Measurements from ENCODE around the gene KIAA0586. TPM values are rescaled to one million over a fixed set of nuclear protein-coding genes. Genes with fewer than 3 reads are reported as not detected.

Gene KIAA0586
- total RNA-seq, 2 donors from 2014 or later: 23.1 to 39.7 TPM

- H3K4me1 Mint-ChIP-seq (ENCODE audit: low read depth in 2 of 2): peaks cover 16 to 42% of the 10 kb centered on the region in 2 donors
- H3K36me3 Mint-ChIP-seq: no peaks in the 10 kb centered on the region
- peak overlapping the region; percentile 95 for H3K4me3 Mint-ChIP-seq
- H3K9me3 Mint-ChIP-seq: no peaks in the 10 kb centered on the region
- ATAC-seq (peak; percentile 42 to 72), DNase-seq (ENCODE audit: low spot score) (peak; percentile 62)
- peak overlapping the region; percentile 95 for H3K27ac Mint-ChIP-seq
- H3K27me3 Mint-ChIP-seq: no peaks in the 10 kb centered on the region
Observed at GRCh38 chr14:58426670-58427280, 744 bp upstream of the KIAA0586 start.

GRCh38 chr14:58428118-58428683 lies 682 bp downstream of the KIAA0586 start:
- H3K27ac Mint-ChIP-seq: peak overlapping the region; percentile 95
- DNase-seq (ENCODE audit: low spot score): no peak
- H3K27me3 Mint-ChIP-seq: no peaks in the 10 kb centered on the region
- H3K4me1 Mint-ChIP-seq (ENCODE audit: low read depth in 2 of 2): peaks cover 16 to 42% of the 10 kb centered on the region in 2 donors
- ATAC-seq: no peak
- peak overlapping the region; percentile 95 for H3K4me3 Mint-ChIP-seq
- H3K36me3 Mint-ChIP-seq: no peaks in the 10 kb centered on the region
- H3K9me3 Mint-ChIP-seq: no peaks in the 10 kb centered on the region

DNA sequence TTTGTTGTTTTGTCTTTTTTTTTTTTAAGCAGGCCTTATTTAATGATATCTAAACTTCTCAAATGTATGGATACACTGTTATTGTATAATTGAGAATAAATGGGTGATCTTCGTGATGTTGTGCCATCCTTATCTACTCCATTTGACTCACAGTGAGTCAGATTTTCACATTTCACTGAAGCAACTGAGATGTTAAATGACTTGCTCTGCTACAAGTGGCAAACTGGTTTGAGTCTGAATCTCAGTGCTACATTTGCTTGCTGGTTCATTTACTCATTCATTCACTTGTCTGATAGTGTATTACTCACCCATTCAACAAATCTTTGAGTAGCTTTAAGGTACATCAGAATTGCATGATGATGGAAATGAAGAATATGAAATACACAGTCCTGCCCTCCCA lies 2.6 kb downstream of the KIAA0586 start:
- H3K4me1 Mint-ChIP-seq (ENCODE audit: low read depth in 2 of 2): peaks cover 12 to 34% of the 10 kb centered on the region in 2 donors
- no peaks in the 10 kb centered on the region for H3K27me3 Mint-ChIP-seq
- no peak for DNase-seq (ENCODE audit: low spot score)
- no peaks in the 10 kb centered on the region for H3K9me3 Mint-ChIP-seq
- H3K27ac Mint-ChIP-seq: peak overlapping the region; percentile 95
- peak; percentile 18 to 74 for ATAC-seq
- peaks cover 7% of the 10 kb centered on the region for H3K36me3 Mint-ChIP-seq
- H3K4me3 Mint-ChIP-seq: peak overlapping the region; percentile 95

GRCh38 chr14:58439476-58439875 lies 12.0 kb downstream of the KIAA0586 start:
- Mint-ChIP-seq H3K36me3 (peaks cover 19% of the 10 kb centered on the region), H3K27me3 (no peaks in the 10 kb centered on the region), H3K4me3 (no peak overlapping the region), H3K9me3 (no peaks in the 10 kb centered on the region), H3K4me1 (ENCODE audit: low read depth in 2 of 2) (no peaks in the 10 kb centered on the region), H3K27ac (no peak overlapping the region)
- DNase-seq (ENCODE audit: low spot score) (no peak), ATAC-seq (no peak)

DNA sequence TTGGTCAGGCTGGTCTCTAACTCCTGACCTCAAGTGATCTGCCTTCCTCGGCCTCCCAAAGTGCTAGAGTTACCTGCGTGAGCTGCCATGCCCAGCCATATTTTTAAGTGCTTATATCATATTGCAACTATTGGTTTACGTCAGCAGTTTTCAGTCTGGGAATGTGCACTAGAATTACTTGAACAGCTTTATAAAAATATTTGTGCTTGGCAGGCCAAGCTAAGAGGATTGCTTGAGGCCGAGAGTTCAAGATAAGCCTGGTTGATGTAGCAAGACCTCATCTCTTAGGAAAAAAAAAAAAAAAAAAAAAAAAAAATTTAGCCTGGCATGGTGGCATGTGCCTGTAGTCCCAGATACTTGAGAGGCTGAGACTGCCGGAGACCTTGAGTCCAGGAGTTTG lies 17.1 kb downstream of the KIAA0586 start:
- no peak overlapping the region for H3K27ac Mint-ChIP-seq
- H3K4me1 Mint-ChIP-seq (ENCODE audit: low read depth in 2 of 2): no peaks in the 10 kb centered on the region
- no peaks in the 10 kb centered on the region for H3K9me3 Mint-ChIP-seq

DNA sequence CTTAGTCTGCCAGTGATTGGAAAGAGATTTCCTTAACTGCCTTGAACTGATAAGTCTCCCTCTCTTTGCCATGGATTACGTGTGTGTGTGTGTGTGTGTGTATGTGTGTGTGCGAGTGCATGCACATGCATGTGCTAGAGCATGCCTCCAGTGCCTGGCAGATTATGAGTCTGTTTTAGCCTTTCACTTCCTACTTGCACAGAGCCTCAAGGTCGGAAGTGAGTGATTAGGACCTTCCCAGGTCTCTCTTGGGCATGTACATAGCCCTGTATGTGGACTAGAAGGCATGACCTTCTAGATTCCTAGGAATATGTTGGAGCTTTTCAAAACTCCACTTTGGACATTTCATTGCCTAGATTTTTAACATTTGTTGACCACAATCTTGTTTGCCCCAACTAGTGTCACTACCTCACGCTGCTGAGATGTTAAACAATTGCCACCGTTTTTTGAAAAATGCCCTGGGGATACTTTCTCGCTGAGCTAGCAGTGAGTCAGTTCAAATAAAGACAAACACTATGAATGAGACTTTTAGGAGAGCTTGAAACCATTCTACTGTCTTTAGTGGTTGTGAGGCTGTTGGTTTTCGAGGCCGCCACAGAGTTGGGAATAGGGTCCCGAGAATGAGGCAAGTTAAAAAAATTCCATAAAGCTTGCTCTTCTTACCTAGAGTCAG lies 28.2 kb downstream of the KIAA0586 start:
- no peaks in the 10 kb centered on the region for H3K4me1 Mint-ChIP-seq (ENCODE audit: low read depth in 2 of 2)
- no peaks in the 10 kb centered on the region for H3K27me3 Mint-ChIP-seq
- H3K27ac Mint-ChIP-seq: no peak overlapping the region

More for the DNA sequence above, 17.1 kb downstream of the KIAA0586 start:
- Mint-ChIP-seq H3K27me3 (no peaks in the 10 kb centered on the region), H3K4me3 (no peak overlapping the region), H3K36me3 (no peaks in the 10 kb centered on the region)
- ATAC-seq: no peak
- no peak for DNase-seq (ENCODE audit: low spot score)

DNA sequence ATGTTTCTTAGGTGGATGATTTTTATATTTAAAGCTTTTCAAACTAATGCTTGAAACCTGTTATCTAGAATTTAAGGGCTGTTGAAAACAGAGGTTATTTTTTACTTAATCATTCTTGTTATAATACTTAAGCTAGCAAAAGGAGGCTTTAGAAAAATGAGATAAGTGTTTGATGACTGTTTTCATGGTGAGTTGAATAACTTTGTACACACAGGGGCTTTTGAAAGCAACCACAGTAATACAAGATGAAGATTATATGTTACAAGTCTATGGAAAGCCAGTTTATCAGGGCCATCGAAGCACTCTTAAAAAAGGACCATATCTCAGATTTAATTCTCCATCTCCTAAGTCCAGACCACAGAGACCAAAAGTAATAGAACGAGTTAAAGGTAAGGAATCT lies 33.3 kb downstream of the KIAA0586 start:
- ATAC-seq (no peak), DNase-seq (ENCODE audit: low spot score) (no peak)
- H3K4me3 Mint-ChIP-seq: no peak overlapping the region
- H3K27ac Mint-ChIP-seq: no peak overlapping the region
- peaks cover 18% of the 10 kb centered on the region for H3K36me3 Mint-ChIP-seq
- H3K9me3 Mint-ChIP-seq: no peaks in the 10 kb centered on the region
- H3K27me3 Mint-ChIP-seq: no peaks in the 10 kb centered on the region
- no peaks in the 10 kb centered on the region for H3K4me1 Mint-ChIP-seq (ENCODE audit: low read depth in 2 of 2)

More for the DNA sequence above, 28.2 kb downstream of the KIAA0586 start:
- H3K36me3 Mint-ChIP-seq: peaks cover 21% of the 10 kb centered on the region
- no peaks in the 10 kb centered on the region for H3K9me3 Mint-ChIP-seq
- DNase-seq (ENCODE audit: low spot score) (no peak), ATAC-seq (no peak)
- no peak overlapping the region for H3K4me3 Mint-ChIP-seq

- ATAC-seq: no peak
- H3K27me3 Mint-ChIP-seq: no peaks in the 10 kb centered on the region
- DNase-seq (ENCODE audit: low spot score): no peak
- no peak overlapping the region for H3K4me3 Mint-ChIP-seq
- peaks cover 17% of the 10 kb centered on the region for H3K36me3 Mint-ChIP-seq
- no peaks in the 10 kb centered on the region for H3K9me3 Mint-ChIP-seq
- H3K27ac Mint-ChIP-seq: no peak overlapping the region
- H3K4me1 Mint-ChIP-seq (ENCODE audit: low read depth in 2 of 2): no peaks in the 10 kb centered on the region
Observed at GRCh38 chr14:58463147-58463546, 35.6 kb downstream of the KIAA0586 start.

DNA sequence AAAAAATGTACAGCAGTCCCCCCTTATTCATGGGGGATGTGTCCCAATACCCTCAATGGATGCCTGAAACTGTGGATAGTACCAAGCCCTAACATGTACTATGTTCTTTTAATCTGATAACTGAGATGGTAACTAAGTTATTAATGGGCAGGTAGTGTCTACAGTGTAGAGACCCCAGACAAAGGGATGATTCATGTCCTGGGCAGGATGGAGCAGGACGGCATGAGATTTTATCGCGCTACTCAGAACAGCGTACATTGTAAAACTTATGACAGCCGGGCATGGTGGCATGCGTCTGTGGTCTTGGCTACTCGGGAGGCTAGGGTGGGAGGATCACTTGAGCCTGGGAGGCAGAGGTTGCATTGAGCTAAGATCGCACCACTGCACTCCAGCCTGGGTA lies 37.1 kb downstream of the KIAA0586 start:
- DNase-seq (ENCODE audit: low spot score) (no peak), ATAC-seq (no peak)
- no peaks in the 10 kb centered on the region for H3K9me3 Mint-ChIP-seq
- H3K4me1 Mint-ChIP-seq (ENCODE audit: low read depth in 2 of 2): no peaks in the 10 kb centered on the region
- H3K27me3 Mint-ChIP-seq: no peaks in the 10 kb centered on the region
- no peak overlapping the region for H3K27ac Mint-ChIP-seq
- peaks cover 16% of the 10 kb centered on the region for H3K36me3 Mint-ChIP-seq
- H3K4me3 Mint-ChIP-seq: no peak overlapping the region

DNA sequence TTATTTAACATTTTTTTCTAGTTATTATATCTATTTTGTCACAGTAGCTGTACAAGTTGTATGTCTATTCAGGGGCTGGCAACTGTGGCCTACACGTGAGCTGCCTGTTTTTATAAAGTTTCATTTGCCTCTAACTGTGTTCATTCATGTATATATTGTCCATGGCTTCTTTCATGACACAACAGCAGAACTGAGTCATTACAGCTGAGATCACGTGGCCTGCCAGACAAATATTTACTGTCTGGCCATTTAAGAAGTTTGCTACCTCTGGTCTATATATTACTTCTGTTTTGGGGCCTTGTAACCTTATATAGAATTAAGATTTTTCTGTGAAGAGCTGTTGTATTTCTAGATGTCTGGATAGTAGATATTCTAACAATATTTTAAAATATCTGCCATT lies 37.9 kb downstream of the KIAA0586 start:
- peaks cover 11% of the 10 kb centered on the region for H3K36me3 Mint-ChIP-seq
- ATAC-seq (no peak), DNase-seq (ENCODE audit: low spot score) (no peak)
- no peaks in the 10 kb centered on the region for H3K27me3 Mint-ChIP-seq
- no peak overlapping the region for H3K27ac Mint-ChIP-seq
- no peaks in the 10 kb centered on the region for H3K9me3 Mint-ChIP-seq
- no peaks in the 10 kb centered on the region for H3K4me1 Mint-ChIP-seq (ENCODE audit: low read depth in 2 of 2)
- no peak overlapping the region for H3K4me3 Mint-ChIP-seq

DNA sequence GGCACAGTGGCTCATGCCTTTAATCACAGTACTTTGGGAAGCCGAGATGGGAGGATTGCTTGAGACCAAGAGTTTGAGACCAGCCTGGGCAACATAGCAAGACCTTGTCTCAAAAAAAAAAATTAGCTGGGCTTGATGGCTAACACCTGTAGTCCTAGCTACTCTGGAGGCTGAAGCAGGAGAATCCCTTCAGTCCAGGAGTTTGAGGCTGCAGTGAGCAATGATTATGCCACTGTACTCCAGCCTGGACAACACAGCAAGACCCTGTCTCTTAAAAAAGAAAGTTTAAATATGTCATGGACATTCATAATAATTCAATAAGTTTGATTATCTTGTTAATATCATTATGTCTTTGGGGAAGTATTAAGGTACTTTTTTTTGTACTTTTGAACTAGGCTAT lies 38.9 kb downstream of the KIAA0586 start:
- Mint-ChIP-seq H3K36me3 (peaks cover 5% of the 10 kb centered on the region), H3K9me3 (no peaks in the 10 kb centered on the region), H3K4me1 (ENCODE audit: low read depth in 2 of 2) (no peaks in the 10 kb centered on the region), H3K4me3 (no peak overlapping the region), H3K27ac (no peak overlapping the region), H3K27me3 (no peaks in the 10 kb centered on the region)
- ATAC-seq (no peak), DNase-seq (ENCODE audit: low spot score) (no peak)

GRCh38 chr14:58467575-58467974 lies 40.1 kb downstream of the KIAA0586 start:
- DNase-seq (ENCODE audit: low spot score): no peak
- Mint-ChIP-seq H3K4me3 (no peak overlapping the region), H3K36me3 (peaks cover 5% of the 10 kb centered on the region), H3K4me1 (ENCODE audit: low read depth in 2 of 2) (no peaks in the 10 kb centered on the region), H3K27ac (no peak overlapping the region), H3K9me3 (no peaks in the 10 kb centered on the region), H3K27me3 (no peaks in the 10 kb centered on the region)
- no peak for ATAC-seq

GRCh38 chr14:58469309-58469708 lies 41.8 kb downstream of the KIAA0586 start:
- no peak for ATAC-seq
- DNase-seq (ENCODE audit: low spot score): no peak
- Mint-ChIP-seq H3K27ac (no peak overlapping the region), H3K9me3 (no peaks in the 10 kb centered on the region), H3K4me3 (no peak overlapping the region), H3K27me3 (no peaks in the 10 kb centered on the region), H3K4me1 (ENCODE audit: low read depth in 2 of 2) (no peaks in the 10 kb centered on the region), H3K36me3 (peaks cover 5% of the 10 kb centered on the region)

DNA sequence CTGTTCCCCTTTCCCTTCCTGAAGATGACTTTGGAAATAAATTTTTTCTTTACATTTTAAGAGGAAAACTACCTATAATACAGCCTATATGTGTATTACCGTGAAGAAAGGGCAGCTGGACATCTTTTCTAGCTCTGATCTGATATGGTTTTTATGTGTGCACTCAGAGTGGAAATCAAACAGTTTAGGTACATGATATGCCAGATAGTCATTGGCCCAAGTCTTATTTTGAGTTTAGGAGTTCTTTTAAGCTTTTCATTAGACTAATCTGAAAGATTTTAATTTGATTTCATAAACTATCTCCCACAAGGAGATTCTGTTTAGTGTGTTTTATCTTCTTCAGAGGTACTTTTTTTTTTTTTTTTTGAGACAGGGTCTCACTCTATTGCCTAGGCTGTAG lies 48.8 kb downstream of the KIAA0586 start:
- Mint-ChIP-seq H3K27ac (no peak overlapping the region), H3K9me3 (no peaks in the 10 kb centered on the region), H3K27me3 (no peaks in the 10 kb centered on the region), H3K36me3 (peaks cover 10% of the 10 kb centered on the region), H3K4me3 (no peak overlapping the region), H3K4me1 (ENCODE audit: low read depth in 2 of 2) (no peaks in the 10 kb centered on the region)
- no peak for ATAC-seq
- no peak for DNase-seq (ENCODE audit: low spot score)

Measured in natural killer cell treated with Interleukin-12 subunit alpha and Interleukin-12 subunit beta and Interleukin-15 and Interleukin-18, amount 100 ng/mL, for 72 hours (primary cell).